CD14-positive monocyte (primary cell): Measurements from ENCODE around the gene CFAP299. TPM values are rescaled to one million over a fixed set of nuclear protein-coding genes. Genes with fewer than 3 reads are reported as not detected.

Experiments
- DNase-seq, 3 donors: peaks; one replicate each; pipeline ENCODE4 v3.0.0-alpha.2; 2011 to 2022
- H2AFZ ChIP-seq: 2 replicates; pipeline ENCODE4 v1.6.0; 2012; ENCODE audit warnings: mild to moderate bottlenecking, low read depth, low read length, inconsistent platforms; ENCODE audit not compliant: insufficient read depth, poor library complexity, severe bottlenecking
- H3K27ac ChIP-seq, 2 donors: 1 replicate in 1 of 2; 2 replicates in 1 of 2; pipeline ENCODE4 v1.5.1; 2012 to 2013; ENCODE audit warnings: low read length in 2 of 2, control low read depth in 1 of 2, inconsistent platforms in 1 of 2, low read depth in 1 of 2, mild to moderate bottlenecking in 1 of 2
- H3K27me3 ChIP-seq, 2 donors: one replicate each; pipeline versions ENCODE4 v1.6.0 to v1.6.1; 2011 to 2013; ENCODE audit warnings: low read length in 2 of 2; ENCODE audit not compliant: control insufficient read depth in 2 of 2, insufficient read depth in 2 of 2
- H3K36me3 ChIP-seq, 2 donors: replicated peaks in 1 of 2; 1 replicate in 1 of 2; 2 replicates in 1 of 2; pipeline versions ENCODE4 v1.5.1 to v1.6.1; 2012 to 2013; ENCODE audit warnings: low read length in 2 of 2, control low read depth in 1 of 2, inconsistent platforms in 1 of 2, mild to moderate bottlenecking in 1 of 2; ENCODE audit not compliant: insufficient read depth in 2 of 2, control insufficient read depth in 1 of 2
- H3K4me1 ChIP-seq, 2 donors: 1 replicate in 1 of 2; 2 replicates in 1 of 2; pipeline versions ENCODE4 v1.5.1 to v1.6.1; 2012 to 2013; ENCODE audit warnings: low read length in 2 of 2, control low read depth in 1 of 2, inconsistent platforms in 1 of 2, mild to moderate bottlenecking in 1 of 2, moderate library complexity in 1 of 2; ENCODE audit not compliant: insufficient read depth in 2 of 2, control insufficient read depth in 1 of 2
- H3K4me2 ChIP-seq: replicated peaks from 2 replicates; pipeline ENCODE3; 2012; ENCODE audit warnings: low read length, moderate library complexity, mild to moderate bottlenecking; ENCODE audit not compliant: poor library complexity, severe bottlenecking; ENCODE audit errors: extremely low read depth
- H3K4me3 ChIP-seq, 3 experiments: fragments of 200-600 bp in 1 of 3; sonication (generic) in 1 of 3; replicated peaks in 1 of 3; 1 replicate in 2 of 3; 2 replicates in 1 of 3; pipeline ENCODE4 v1.5.1; 2011 to 2013; ENCODE audit warnings: low read length in 3 of 3, mild to moderate bottlenecking in 3 of 3, control low read depth in 2 of 3, low read depth in 2 of 3, inconsistent platforms in 1 of 3, moderate library complexity in 1 of 3
- H3K79me2 ChIP-seq: 2 replicates; pipeline ENCODE4 v1.6.0; 2012; ENCODE audit warnings: mild to moderate bottlenecking, control low read depth, inconsistent platforms, low read length, moderate library complexity; ENCODE audit not compliant: insufficient read depth
- H3K9ac ChIP-seq: 2 replicates; pipeline ENCODE4 v1.6.0; 2017; ENCODE audit warnings: low read length, mild to moderate bottlenecking; ENCODE audit not compliant: insufficient read depth, poor library complexity, severe bottlenecking
- H3K9me3 ChIP-seq, 2 donors: replicated peaks in 1 of 2; 1 replicate in 1 of 2; 2 replicates in 1 of 2; pipeline versions ENCODE4 v1.5.1 to v1.6.1; 2012 to 2013; ENCODE audit warnings: low read length in 2 of 2, control low read depth in 1 of 2; ENCODE audit not compliant: control insufficient read depth in 1 of 2, insufficient read depth in 1 of 2
- H4K20me1 ChIP-seq: 2 replicates; pipeline ENCODE4 v1.6.0; 2012; ENCODE audit warnings: mild to moderate bottlenecking, low read length, control low read depth, moderate library complexity; ENCODE audit not compliant: insufficient read depth
- H3K27ac Mint-ChIP-seq, 7 donors: one replicate each; pipeline ENCODE4 v1.8.0; 2020; ENCODE audit warnings: mild to moderate bottlenecking in 7 of 7, mixed read lengths in 7 of 7, moderate library complexity in 6 of 7, inconsistent platforms in 2 of 7
- H3K27me3 Mint-ChIP-seq, 3 donors: one replicate each; pipeline ENCODE4 v1.8.0; 2021 to 2022; ENCODE audit warnings: low read depth in 3 of 3, mild to moderate bottlenecking in 3 of 3, mixed read lengths in 3 of 3, moderate library complexity in 3 of 3, inconsistent platforms in 1 of 3
- H3K36me3 Mint-ChIP-seq, 2 donors: one replicate each; pipeline ENCODE4 v1.8.0; 2020; ENCODE audit warnings: mixed read lengths in 2 of 2, inconsistent platforms in 1 of 2, mild to moderate bottlenecking in 1 of 2
- H3K4me1 Mint-ChIP-seq: one replicate; pipeline ENCODE4 v1.8.0; 2020; ENCODE audit warnings: mild to moderate bottlenecking, mixed read lengths
- H3K4me3 Mint-ChIP-seq, 2 donors: one replicate each; pipeline ENCODE4 v1.8.0; 2020; ENCODE audit warnings: mild to moderate bottlenecking in 2 of 2, mixed read lengths in 2 of 2, moderate library complexity in 1 of 2
- H3K9me3 Mint-ChIP-seq, 7 donors: one replicate each; pipeline ENCODE4 v1.8.0; 2020 to 2022; ENCODE audit warnings: mixed read lengths in 7 of 7, mild to moderate bottlenecking in 6 of 7, moderate library complexity in 6 of 7, inconsistent platforms in 2 of 7
- CTCF ChIP-seq: fragments of 200-600 bp; IDR thresholded peaks from one replicate; pipeline ENCODE4 v1.8.0; 2022; ENCODE audit warnings: antibody characterized with exemption, mild to moderate bottlenecking
- WGBS: methylation state at CpG from one replicate; pipeline ENCODE4 v1.1.5; 2013; ENCODE audit warnings: missing lambda C conversion rate; ENCODE audit not compliant: insufficient coverage; 5-methylcytosine and 5-hydroxymethylcytosine counted together
- intact Hi-C, 2 donors: fragments of 100-400 bp; cut with micrococcal nuclease; formaldehyde crosslinking; loops; one replicate each; pipeline versions ENCODE4 v1.15.0 to v1.15.1; 2023
- polyA plus RNA-seq, 3 donors: library from polyadenylated mRNA; depleted of rRNA in 1 of 3; unstranded in 2 of 3; stranded (reverse) in 1 of 3; fragments of 300-500 nt in 2 of 3; fragments of >200 nt in 1 of 3; fragmentation: Illumina TruSeq in 2 of 3; gene quantifications; 1 replicate in 2 of 3; 2 replicates in 1 of 3; pipeline ENCODE4 v1.2.3, GENCODE V29; 2012 to 2021

CFAP299 gene
- polyA plus RNA-seq, 3 donors: not detected

DNA sequence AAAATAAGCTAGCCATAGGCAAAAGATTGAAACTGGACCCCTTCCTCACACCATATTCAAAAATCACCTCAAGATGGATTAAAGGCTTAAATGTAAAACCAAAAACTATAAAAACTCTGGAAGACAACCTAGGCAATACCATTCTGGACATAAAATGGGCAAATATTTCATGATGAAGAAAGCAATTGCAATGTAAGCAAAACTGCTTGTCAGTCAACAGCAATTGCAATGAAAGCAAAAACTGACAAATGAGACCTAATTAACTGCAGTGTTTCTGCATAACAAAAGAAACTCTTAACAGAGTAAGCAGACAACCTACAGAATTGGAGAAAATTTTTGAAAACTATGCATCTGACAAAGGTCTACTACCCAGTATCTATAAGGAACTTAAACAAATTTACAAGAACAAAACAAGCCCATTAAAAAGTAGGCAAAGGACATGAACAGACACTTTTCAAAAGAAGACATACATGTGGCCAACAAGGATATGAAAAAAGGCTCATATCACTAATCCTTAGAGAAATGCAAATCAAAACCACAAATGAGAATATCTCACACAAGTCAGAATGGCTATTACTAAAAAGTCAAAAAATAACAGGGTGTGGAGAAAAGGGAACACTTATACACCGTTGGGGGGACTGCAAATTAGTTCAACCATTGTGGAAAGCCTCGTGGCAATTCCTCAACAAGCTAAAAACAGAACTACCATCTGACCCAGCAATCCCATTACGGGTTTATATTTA is 46.7 kb downstream of the CFAP299 start:
- Histone ChIP-seq H2AFZ (no peak overlapping the region), H3K4me2 (no peak overlapping the region), H3K79me2 (no peaks in the 10 kb centered on the region), H3K4me1 (no peaks in the 10 kb centered on the region), H3K9ac (no peak overlapping the region), H3K27me3 (no peaks in the 10 kb centered on the region), H3K9me3 (peaks cover 0 to 18% of the 10 kb centered on the region in 2 donors), H4K20me1 (no peaks in the 10 kb centered on the region), H3K4me3 (no peak overlapping the region), H3K36me3 (no peaks in the 10 kb centered on the region), H3K27ac (no peak overlapping the region)
- Mint-ChIP-seq H3K9me3 (peaks cover 5 to 22% (median 16%) of the 10 kb centered on the region in 7 donors), H3K36me3 (no peaks in the 10 kb centered on the region), H3K27ac (no peak overlapping the region), H3K27me3 (peaks cover 0 to 2% (median under 1%) of the 10 kb centered on the region in 3 donors), H3K4me3 (no peak overlapping the region), H3K4me1 (no peaks in the 10 kb centered on the region)
- no peak for DNase-seq
- no CpG with 5 or more reads among the region's 3 CpGs for WGBS
- TF ChIP-seq CTCF: no peak
- intact Hi-C loops: no loop called here

GRCh38 chr4:80385397-80386280 is 50.1 kb downstream of the CFAP299 start:
- no peaks in the 10 kb centered on the region for H3K27me3 ChIP-seq
- H3K4me1 Mint-ChIP-seq: no peaks in the 10 kb centered on the region

More at GRCh38 chr4:80385397-80386280, 50.1 kb downstream of the CFAP299 start:
- no peaks in the 10 kb centered on the region for H3K4me1 ChIP-seq
- no peak overlapping the region for H3K4me3 ChIP-seq
- 94% methylated on average over 25 of the region's 25 CpGs for WGBS
- no peak overlapping the region for H3K27ac ChIP-seq
- DNase-seq: no peak
- Mint-ChIP-seq H3K9me3 (peaks cover 13 to 25% (median 19%) of the 10 kb centered on the region in 7 donors), H3K36me3 (no peaks in the 10 kb centered on the region), H3K4me3 (no peak overlapping the region), H3K27ac (no peak overlapping the region), H3K27me3 (peaks cover 0 to 2% (median 0%) of the 10 kb centered on the region in 3 donors)
- H2AFZ ChIP-seq: no peak overlapping the region
- no peaks in the 10 kb centered on the region for H3K79me2 ChIP-seq
- no peak for TF ChIP-seq CTCF
- no peaks in the 10 kb centered on the region for H3K36me3 ChIP-seq
- H3K4me2 ChIP-seq: no peak overlapping the region
- H3K9ac ChIP-seq: no peak overlapping the region
- no peaks in the 10 kb centered on the region for H4K20me1 ChIP-seq
- intact Hi-C loops: no loop called here
- peaks cover 0 to 22% of the 10 kb centered on the region in 2 donors for H3K9me3 ChIP-seq
